ENCODE data around the gene ST7L.

- TF ChIP-seq CTCF (IDR thresholded peaks at IDR 0.05) (no peak), POLR2A (IDR thresholded peaks at IDR 0.05) (no peak)
Measured at GRCh38 chr1:112575154-112575804, 43.7 kb downstream of the ST7L start.

All from upper lobe of left lung (tissue), 4 donors.